ENCODE measurements around the gene CTNNBL1.

GRCh38 chr20:37803438-37804307, 109.8 kb downstream of the CTNNBL1 start:
- TF ChIP-seq, protein P1, sequence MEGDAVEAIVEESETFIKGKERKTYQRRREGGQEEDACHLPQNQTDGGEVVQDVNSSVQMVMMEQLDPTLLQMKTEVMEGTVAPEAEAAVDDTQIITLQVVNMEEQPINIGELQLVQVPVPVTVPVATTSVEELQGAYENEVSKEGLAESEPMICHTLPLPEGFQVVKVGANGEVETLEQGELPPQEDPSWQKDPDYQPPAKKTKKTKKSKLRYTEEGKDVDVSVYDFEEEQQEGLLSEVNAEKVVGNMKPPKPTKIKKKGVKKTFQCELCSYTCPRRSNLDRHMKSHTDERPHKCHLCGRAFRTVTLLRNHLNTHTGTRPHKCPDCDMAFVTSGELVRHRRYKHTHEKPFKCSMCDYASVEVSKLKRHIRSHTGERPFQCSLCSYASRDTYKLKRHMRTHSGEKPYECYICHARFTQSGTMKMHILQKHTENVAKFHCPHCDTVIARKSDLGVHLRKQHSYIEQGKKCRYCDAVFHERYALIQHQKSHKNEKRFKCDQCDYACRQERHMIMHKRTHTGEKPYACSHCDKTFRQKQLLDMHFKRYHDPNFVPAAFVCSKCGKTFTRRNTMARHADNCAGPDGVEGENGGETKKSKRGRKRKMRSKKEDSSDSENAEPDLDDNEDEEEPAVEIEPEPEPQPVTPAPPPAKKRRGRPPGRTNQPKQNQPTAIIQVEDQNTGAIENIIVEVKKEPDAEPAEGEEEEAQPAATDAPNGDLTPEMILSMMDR (IDR thresholded peaks at IDR 0.05; ENCODE audit: extremely low read depth in 1 of 2, insufficient read depth in 1 of 2, low read depth in 1 of 2, low read length in 2 of 2), result no peak
- TF ChIP-seq POLR2AphosphoS5 (IDR thresholded peaks at IDR 0.05; ENCODE audit: insufficient read depth, low read depth, low read length) (no peak), MAX (IDR thresholded peaks at IDR 0.05; ENCODE audit: insufficient read depth, insufficient read length) (no peak), EZH2 (IDR thresholded peaks at IDR 0.05; ENCODE audit: borderline replicate concordance, low read depth, low read length, severe bottlenecking) (no peak), POLR2A (IDR thresholded peaks at IDR 0.05; ENCODE audit: low read depth, low read length) (no peak), MYC (IDR thresholded peaks at IDR 0.05; ENCODE audit: low read depth, low read length) (no peak), JUN (IDR thresholded peaks at IDR 0.05; ENCODE audit: borderline replicate concordance, insufficient read depth, insufficient read length, low read depth) (no peak), FOS (IDR thresholded peaks at IDR 0.05; ENCODE audit: borderline replicate concordance, insufficient read depth, low read length) (no peak)
